GM12878 (cell line): ENCODE data around the gene ASH1L. TPM values are rescaled to one million over a fixed set of nuclear protein-coding genes. Genes with fewer than 3 reads are reported as not detected.

ENCODE experiments used
- ATAC-seq: fragments of 200-7000 bp; cut with Tn5 transposase; 3 replicates; pipeline ENCODE4 v1.9.1; 2020; ENCODE audit warnings: mild to moderate bottlenecking, moderate library complexity
- BruUV-seq: library from RNA; stranded (reverse); fragments of 400-500 nt; replicated peaks from 2 replicates; lab custom pipeline; 2021; lab: Mats Ljungman, UMichigan
- CTCF ChIA-PET: fragments of 300-600 bp; sonication (Branson Sonifier 250); formaldehyde crosslinking; extraction: SDS; loops from one replicate; lab custom pipeline; 2021; ENCODE audit warnings: inconsistent platforms; lab: Yijun Ruan, JAX
- POLR2A ChIA-PET: fragments of 350-600 bp; formaldehyde crosslinking; extraction: SDS; loops from one replicate; lab custom pipeline; 2021; ENCODE audit warnings: inconsistent platforms; lab: Charles Lee
- RAD21 ChIA-PET: fragments of 300-600 bp; sonication (Branson Sonifier 250); formaldehyde crosslinking; loops from one replicate; lab custom pipeline; 2023; ENCODE audit warnings: antibody characterized with exemption; ENCODE audit not compliant: unreplicated experiment; lab: Charles Lee
- SMC1A ChIA-PET: fragments of 300-600 bp; sonication (Branson Sonifier 250); formaldehyde crosslinking; loops from one replicate; lab custom pipeline; 2023; ENCODE audit not compliant: unreplicated experiment, uncharacterized antibody; lab: Charles Lee
- DNase-seq: peaks from one replicate; pipeline ENCODE4 v3.0.0-alpha.2; 2011; ENCODE audit warnings: low read depth, low spot score
- FAIRE-seq: peaks from 3 replicates; lab custom pipeline; 2011; peaks lifted over from hg19 to GRCh38; lab: Jason Lieb, UNC
- H2AFZ ChIP-seq: 2 replicates; pipeline ENCODE4 v1.6.0; 2011; ENCODE audit warnings: low read depth, low read length, control low read depth; ENCODE audit not compliant: control insufficient read depth
- H3K27ac ChIP-seq: 2 replicates; pipeline ENCODE4 v1.5.1; 2011; ENCODE audit warnings: control low read depth; ENCODE audit not compliant: control insufficient read depth, insufficient read depth
- H3K27me3 ChIP-seq, 2 experiments: replicated peaks in 1 of 2; 2 replicates each; pipeline versions ENCODE4 v1.6.0 to v1.6.1; 2011; ENCODE audit warnings: low read length in 1 of 2; ENCODE audit not compliant: control insufficient read depth in 2 of 2, insufficient read depth in 2 of 2
- H3K36me3 ChIP-seq, 2 experiments: 2 replicates each; pipeline ENCODE4 v1.5.1; 2011; ENCODE audit warnings: low read length in 1 of 2; ENCODE audit not compliant: control insufficient read depth in 2 of 2, insufficient read depth in 2 of 2
- H3K4me1 ChIP-seq: 2 replicates; pipeline ENCODE4 v1.6.1; 2011; ENCODE audit warnings: mild to moderate bottlenecking, low read length, moderate library complexity, mixed read lengths; ENCODE audit not compliant: control insufficient read depth, insufficient read depth
- H3K4me2 ChIP-seq: 2 replicates; pipeline ENCODE4 v1.6.0; 2011; ENCODE audit warnings: control low read depth; ENCODE audit not compliant: control insufficient read depth, insufficient read depth
- H3K4me3 ChIP-seq: fragments of 200-600 bp; sonication (generic); 2 replicates; pipeline ENCODE4 v1.5.1; 2016
- H3K79me2 ChIP-seq: 2 replicates; pipeline ENCODE4 v1.6.0; 2011; ENCODE audit warnings: low read length; ENCODE audit not compliant: control insufficient read depth, insufficient read depth
- H3K9ac ChIP-seq: 2 replicates; pipeline ENCODE4 v1.8.0; 2011; ENCODE audit warnings: low read length, control low read depth, mixed read lengths; ENCODE audit not compliant: control insufficient read depth, insufficient read depth
- H3K9me3 ChIP-seq: replicated peaks from 3 replicates; pipeline ENCODE4 v1.5.1; 2011; ENCODE audit warnings: mild to moderate bottlenecking, low read length; ENCODE audit not compliant: control insufficient read depth, insufficient read depth
- H4K20me1 ChIP-seq: 2 replicates; pipeline ENCODE4 v1.6.0; 2011; ENCODE audit not compliant: control insufficient read depth, insufficient read depth
- CBX5 ChIP-seq: sonication (generic); IDR thresholded peaks from 2 replicates; pipeline ENCODE4 v1.6.1; 2016; ENCODE audit warnings: low read depth, moderate library complexity, mild to moderate bottlenecking, inconsistent platforms
- CHD1 ChIP-seq: IDR thresholded peaks from 2 replicates; pipeline ENCODE4 v1.6.1; 2012; ENCODE audit warnings: low read depth, low read length, improper control_type of control experiment
- CREB1 ChIP-seq: IDR thresholded peaks from 2 replicates; pipeline ENCODE4 v1.6.1; 2012; ENCODE audit warnings: low read depth, mild to moderate bottlenecking, inconsistent platforms
- ETV6 ChIP-seq, 2 experiments: fragments of 450-650 bp in 1 of 2; IDR thresholded peaks in 1 of 2; conservative IDR thresholded peaks in 1 of 2; 2 replicates each; pipeline ENCODE4 v1.6.1; 2014; ENCODE audit warnings: antibody characterized with exemption in 1 of 2, borderline replicate concordance in 1 of 2, low read depth in 1 of 2, mild to moderate bottlenecking in 1 of 2, moderate library complexity in 1 of 2
- HCFC1 ChIP-seq: fragments of 150-350 bp; IDR thresholded peaks from 2 replicates; pipeline ENCODE4 v1.6.1; 2014; ENCODE audit warnings: low read length
- JUND ChIP-seq: IDR thresholded peaks from 2 replicates; pipeline ENCODE4 v1.6.1; 2012; ENCODE audit warnings: low read depth, mild to moderate bottlenecking, low read length, improper control_type of control experiment, moderate library complexity
- MTA3 ChIP-seq: IDR thresholded peaks from 2 replicates; pipeline ENCODE4 v1.6.1; 2012; ENCODE audit warnings: low read length, inconsistent platforms, borderline replicate concordance
- PAX5 ChIP-seq: IDR thresholded peaks from 2 replicates; pipeline ENCODE4 v1.6.1; 2011; ENCODE audit warnings: low read depth, low read length, borderline replicate concordance
- POLR2AphosphoS5 ChIP-seq: IDR thresholded peaks from 2 replicates; pipeline ENCODE4 v1.6.1; 2011; ENCODE audit warnings: mild to moderate bottlenecking, low read length, inconsistent platforms
- RAD21 ChIP-seq: IDR thresholded peaks from 2 replicates; pipeline ENCODE4 v1.6.1; 2011; ENCODE audit warnings: mild to moderate bottlenecking, low read depth, low read length, moderate library complexity; ENCODE audit not compliant: insufficient read depth
- SIX5 ChIP-seq: IDR thresholded peaks from 2 replicates; pipeline ENCODE4 v1.6.1; 2011; ENCODE audit warnings: mild to moderate bottlenecking, low read depth, low read length, moderate library complexity; ENCODE audit not compliant: severe bottlenecking
- SREBF2 ChIP-seq: IDR thresholded peaks from 2 replicates; pipeline ENCODE4 v1.6.1; 2012; ENCODE audit warnings: mild to moderate bottlenecking, low read length
- ZBED1 ChIP-seq: IDR thresholded peaks from 2 replicates; pipeline ENCODE4 v1.6.1; 2016; ENCODE audit warnings: borderline replicate concordance
- ZNF217 ChIP-seq: fragments of 450-650 bp; IDR thresholded peaks from 2 replicates; pipeline ENCODE4 v1.6.1; 2017; ENCODE audit warnings: antibody characterized with exemption, mild to moderate bottlenecking
- ZSCAN29 ChIP-seq: fragments of 450-650 bp; IDR thresholded peaks from 2 replicates; pipeline ENCODE4 v1.6.1; 2017; ENCODE audit warnings: mild to moderate bottlenecking, moderate library complexity
- WGBS: methylation state at CpG from one replicate; pipeline ENCODE4 v1.1.6; 2016; ENCODE audit warnings: low lambda C conversion rate; ENCODE audit not compliant: insufficient replicate concordance, insufficient coverage; ENCODE audit errors: missing lambda C conversion rate; 5-methylcytosine and 5-hydroxymethylcytosine counted together
- in situ Hi-C: fragments of 300-500 bp; cut with MboI; formaldehyde crosslinking; loops from 9 replicates; pipeline ENCODE4 v1.14.3; 2018; ENCODE audit warnings: mixed read lengths
- intact Hi-C: fragments of 100-400 bp; cut with micrococcal nuclease; formaldehyde crosslinking; loops from one replicate; pipeline ENCODE4 v1.14.2; 2022; ENCODE audit not compliant: unreplicated experiment
- polyA plus RNA-seq, 11 experiments: library from polyadenylated mRNA; depleted of rRNA in 4 of 11; unstranded in 6 of 11; stranded (reverse) in 5 of 11; fragments of >200 nt; fragmentation: Nextera tagmentation in 4 of 11; fragmentation: Illumina TruSeq in 1 of 11; extraction: Ambion mirVana in 4 of 11; extraction: Trizol in 1 of 11; gene quantifications; 1 replicate in 1 of 11; 2 replicates in 10 of 11; pipeline versions ENCODE4 v1.2.1 to v1.2.3, GENCODE V29; 2011 to 2016; ENCODE audit warnings: inconsistent platforms in 2 of 11, missing spikeins in 2 of 11, low read depth in 1 of 11
- total RNA-seq, 4 experiments: library from RNA; depleted of rRNA in 3 of 4; stranded (reverse); fragments of >200 nt in 3 of 4; fragmentation: Illumina TruSeq in 1 of 4; extraction: Trizol in 1 of 4; gene quantifications; 2 replicates each; pipeline versions ENCODE4 v1.2.1 to v1.2.3, GENCODE V29; 2013 to 2021
- TF ChIP-seq, protein P1 (sequence below): IDR thresholded peaks from 2 replicates; pipeline ENCODE4 v1.6.1; 2012; ENCODE audit warnings: low read depth, low read length, improper control_type of control experiment
- TF ChIP-seq, protein P2 (sequence below): fragments of 450-650 bp; IDR thresholded peaks from 2 replicates; pipeline ENCODE4 v1.6.1; 2017; ENCODE audit warnings: low read depth, mild to moderate bottlenecking, moderate library complexity
- TF ChIP-seq, protein P3 (sequence below): fragments of 450-650 bp; IDR thresholded peaks from 2 replicates; pipeline ENCODE4 v1.6.1; 2017; ENCODE audit warnings: mild to moderate bottlenecking

The ASH1L gene
- total and polyA plus RNA-seq, 10 of the 15 experiments (the other 5 are each of a cell fraction or from before 2014, with no cell fraction given), result 1.7 to 23.9 (median 16.6) TPM

DNA sequence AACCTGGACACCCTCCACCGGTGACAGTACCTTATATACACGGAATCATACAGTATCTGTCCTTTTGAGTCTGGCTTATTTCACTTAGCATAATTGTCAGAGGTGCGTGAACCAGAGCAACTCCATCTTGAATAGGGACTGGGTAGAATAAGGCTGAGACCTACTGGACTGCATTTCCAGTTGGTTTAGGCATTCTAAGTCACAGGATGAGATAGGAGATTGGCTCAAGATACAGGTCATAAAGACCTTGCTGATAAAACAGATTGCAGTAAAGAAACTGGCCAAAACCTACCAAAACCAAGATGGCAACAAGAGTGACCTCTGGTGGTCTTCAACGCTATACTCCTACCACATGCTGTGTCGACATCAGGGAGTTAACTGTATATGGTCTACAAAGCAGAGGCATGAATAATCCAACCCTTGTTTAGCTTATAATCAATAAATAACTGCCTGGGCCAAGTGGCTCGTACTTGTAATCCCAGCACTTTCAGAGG, 255.3 kb downstream of the ASH1L start (continued):
- TF ChIP-seq ZBED1, result no peak

DNA sequence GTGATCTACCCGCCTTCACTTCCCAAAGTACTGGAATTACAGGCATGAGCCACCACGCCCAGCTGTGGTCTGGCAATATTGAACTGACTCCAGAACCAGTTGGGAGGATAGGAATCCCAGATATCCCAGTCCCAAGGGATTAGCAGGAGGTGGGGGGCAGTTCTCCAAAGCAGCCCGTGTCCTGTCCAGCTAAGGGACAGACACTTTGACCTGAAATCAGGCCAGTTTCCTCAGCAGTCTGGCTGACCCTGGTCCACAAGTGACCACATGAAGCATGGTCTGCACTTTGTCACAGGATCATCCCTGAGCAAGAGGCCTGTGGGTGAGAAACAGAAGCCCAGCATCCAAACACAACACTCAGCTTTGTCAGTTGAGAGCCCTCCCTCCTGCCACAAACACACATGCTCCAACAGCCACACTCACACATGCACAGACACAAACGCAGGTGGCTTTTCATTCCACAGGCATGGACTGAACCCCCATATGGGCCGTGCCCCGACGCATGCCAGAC, 256.7 kb downstream of the ASH1L start:
- POLR2A ChIA-PET, result interaction anchor here (0.6 to 4.4 kb wide), 6 partner anchors 10 to 577 kb away, joined by 3 to 41 read pairs (median 4); partner anchors contain the start of gene CLK2
- Histone ChIP-seq H3K9ac (no peak overlapping the region), H3K4me2 (no peak overlapping the region), H3K27ac (no peak overlapping the region), H3K27me3 (no peaks in the 10 kb centered on the region), H3K9me3 (no peaks in the 10 kb centered on the region), H3K36me3 (peaks cover 0 to 7% of the 10 kb centered on the region in 2 experiments; a peak in 2 of 4 replicates), H3K79me2 (peaks cover 23% of the 10 kb centered on the region), H3K4me3 (no peak overlapping the region), H2AFZ (no peak overlapping the region), H3K4me1 (peaks cover 10% of the 10 kb centered on the region), H4K20me1 (no peaks in the 10 kb centered on the region)
- TF ChIP-seq POLR2AphosphoS5, result no peak
- TF ChIP-seq, protein P1, sequence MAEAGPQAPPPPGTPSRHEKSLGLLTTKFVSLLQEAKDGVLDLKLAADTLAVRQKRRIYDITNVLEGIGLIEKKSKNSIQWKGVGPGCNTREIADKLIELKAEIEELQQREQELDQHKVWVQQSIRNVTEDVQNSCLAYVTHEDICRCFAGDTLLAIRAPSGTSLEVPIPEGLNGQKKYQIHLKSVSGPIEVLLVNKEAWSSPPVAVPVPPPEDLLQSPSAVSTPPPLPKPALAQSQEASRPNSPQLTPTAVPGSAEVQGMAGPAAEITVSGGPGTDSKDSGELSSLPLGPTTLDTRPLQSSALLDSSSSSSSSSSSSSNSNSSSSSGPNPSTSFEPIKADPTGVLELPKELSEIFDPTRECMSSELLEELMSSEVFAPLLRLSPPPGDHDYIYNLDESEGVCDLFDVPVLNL, result no peak
- TF ChIP-seq ZSCAN29, result no peak
- no peak for TF ChIP-seq JUND
- no peak for TF ChIP-seq CHD1
- TF ChIP-seq SIX5, result no peak
- TF ChIP-seq ZNF217, result no peak
- no peak for TF ChIP-seq HCFC1
- TF ChIP-seq ETV6 (conservative IDR thresholded peaks at IDR 0.05 in 1 of 2, IDR thresholded peaks at IDR 0.05 in 1 of 2; ENCODE audit: borderline replicate concordance in 1 of 2, low read depth in 1 of 2), result no peak
- TF ChIP-seq PAX5, result no peak
- no peak for TF ChIP-seq MTA3
- no peak for TF ChIP-seq ZBED1
- no peak for TF ChIP-seq CBX5
- TF ChIP-seq SREBF2, result no peak
- TF ChIP-seq, protein P2, sequence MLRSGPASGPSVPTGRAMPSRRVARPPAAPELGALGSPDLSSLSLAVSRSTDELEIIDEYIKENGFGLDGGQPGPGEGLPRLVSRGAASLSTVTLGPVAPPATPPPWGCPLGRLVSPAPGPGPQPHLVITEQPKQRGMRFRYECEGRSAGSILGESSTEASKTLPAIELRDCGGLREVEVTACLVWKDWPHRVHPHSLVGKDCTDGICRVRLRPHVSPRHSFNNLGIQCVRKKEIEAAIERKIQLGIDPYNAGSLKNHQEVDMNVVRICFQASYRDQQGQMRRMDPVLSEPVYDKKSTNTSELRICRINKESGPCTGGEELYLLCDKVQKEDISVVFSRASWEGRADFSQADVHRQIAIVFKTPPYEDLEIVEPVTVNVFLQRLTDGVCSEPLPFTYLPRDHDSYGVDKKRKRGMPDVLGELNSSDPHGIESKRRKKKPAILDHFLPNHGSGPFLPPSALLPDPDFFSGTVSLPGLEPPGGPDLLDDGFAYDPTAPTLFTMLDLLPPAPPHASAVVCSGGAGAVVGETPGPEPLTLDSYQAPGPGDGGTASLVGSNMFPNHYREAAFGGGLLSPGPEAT, result no peak
- no peak for TF ChIP-seq CREB1
- no peak for TF ChIP-seq RAD21
- TF ChIP-seq, protein P3, sequence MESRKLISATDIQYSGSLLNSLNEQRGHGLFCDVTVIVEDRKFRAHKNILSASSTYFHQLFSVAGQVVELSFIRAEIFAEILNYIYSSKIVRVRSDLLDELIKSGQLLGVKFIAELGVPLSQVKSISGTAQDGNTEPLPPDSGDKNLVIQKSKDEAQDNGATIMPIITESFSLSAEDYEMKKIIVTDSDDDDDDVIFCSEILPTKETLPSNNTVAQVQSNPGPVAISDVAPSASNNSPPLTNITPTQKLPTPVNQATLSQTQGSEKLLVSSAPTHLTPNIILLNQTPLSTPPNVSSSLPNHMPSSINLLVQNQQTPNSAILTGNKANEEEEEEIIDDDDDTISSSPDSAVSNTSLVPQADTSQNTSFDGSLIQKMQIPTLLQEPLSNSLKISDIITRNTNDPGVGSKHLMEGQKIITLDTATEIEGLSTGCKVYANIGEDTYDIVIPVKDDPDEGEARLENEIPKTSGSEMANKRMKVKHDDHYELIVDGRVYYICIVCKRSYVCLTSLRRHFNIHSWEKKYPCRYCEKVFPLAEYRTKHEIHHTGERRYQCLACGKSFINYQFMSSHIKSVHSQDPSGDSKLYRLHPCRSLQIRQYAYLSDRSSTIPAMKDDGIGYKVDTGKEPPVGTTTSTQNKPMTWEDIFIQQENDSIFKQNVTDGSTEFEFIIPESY, result no peak
- BruUV-seq, result no TSS peak
- CTCF ChIA-PET, result interaction anchor here (0.6 to 5.3 kb wide), 4 partner anchors 16 to 64 kb away, joined by 3 to 74 read pairs (median 25); partner anchors contain the start of gene RUSC1
- SMC1A ChIA-PET, result interaction anchor here (1.0 to 5.8 kb wide), 4 partner anchors 12 to 198 kb away, joined by 3 to 44 read pairs (median 4); no protein-coding TSS in a partner anchor
- no peak for DNase-seq
- intact Hi-C loops, result no loop called here
- in situ Hi-C loops, result no loop called here
- ATAC-seq, result no peak
- WGBS, result 77% methylated on average over 7 of the region's 7 CpGs
- RAD21 ChIA-PET, result interaction anchor here (1.0 to 4.8 kb wide), 5 partner anchors 13 to 81 kb away, joined by 3 to 44 read pairs (median 3); partner anchors contain the start of gene CLK2
- FAIRE-seq, result no peak
